HG03108 (cell line): ENCODE data around the gene CLGN.

Experiments used
- ATAC-seq: cut with Tn5 transposase; IDR thresholded peaks from one replicate; pipeline ENCODE4 v1.9.1; 2021; ENCODE audit warnings: moderate library complexity; ENCODE audit not compliant: unreplicated experiment

CLGN gene

DNA sequence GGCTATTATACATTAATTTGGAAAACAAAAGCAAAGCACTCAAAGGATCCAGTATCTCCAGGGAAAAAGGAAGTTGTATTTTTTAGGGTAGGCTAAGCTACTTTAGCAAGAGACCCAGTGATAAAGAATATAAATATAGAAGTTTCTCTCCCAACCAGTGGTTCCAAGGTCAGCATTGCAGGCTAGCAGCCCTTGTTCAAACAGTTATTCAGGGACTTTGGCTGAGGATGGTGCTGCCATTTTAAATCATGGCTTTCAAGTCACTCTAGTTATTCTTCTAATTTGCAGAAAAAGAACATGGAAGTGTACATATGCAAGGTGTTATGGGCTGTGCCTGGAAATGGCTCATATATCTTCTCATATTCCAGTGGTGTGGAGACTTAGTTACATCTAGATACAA lies 44.7 kb downstream of the CLGN start:
- no peak for ATAC-seq

DNA sequence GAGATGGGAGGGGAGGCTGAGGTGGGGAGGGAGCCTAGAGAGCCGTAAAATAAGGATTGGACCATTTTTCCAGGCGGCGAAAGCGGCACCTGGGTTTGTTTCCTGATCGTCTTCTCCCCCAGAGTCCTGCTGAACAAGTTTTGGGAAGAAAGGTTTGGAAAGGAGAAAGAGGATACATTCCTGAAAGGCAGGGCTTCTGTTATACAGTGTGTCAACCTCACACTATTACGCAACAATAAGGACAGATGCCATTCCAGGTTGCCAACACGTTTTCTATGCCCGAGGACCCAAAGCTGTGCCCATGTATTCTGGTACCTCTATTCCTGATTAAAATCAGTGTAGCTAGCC lies 53.3 kb downstream of the CLGN start:
- no peak for ATAC-seq

DNA sequence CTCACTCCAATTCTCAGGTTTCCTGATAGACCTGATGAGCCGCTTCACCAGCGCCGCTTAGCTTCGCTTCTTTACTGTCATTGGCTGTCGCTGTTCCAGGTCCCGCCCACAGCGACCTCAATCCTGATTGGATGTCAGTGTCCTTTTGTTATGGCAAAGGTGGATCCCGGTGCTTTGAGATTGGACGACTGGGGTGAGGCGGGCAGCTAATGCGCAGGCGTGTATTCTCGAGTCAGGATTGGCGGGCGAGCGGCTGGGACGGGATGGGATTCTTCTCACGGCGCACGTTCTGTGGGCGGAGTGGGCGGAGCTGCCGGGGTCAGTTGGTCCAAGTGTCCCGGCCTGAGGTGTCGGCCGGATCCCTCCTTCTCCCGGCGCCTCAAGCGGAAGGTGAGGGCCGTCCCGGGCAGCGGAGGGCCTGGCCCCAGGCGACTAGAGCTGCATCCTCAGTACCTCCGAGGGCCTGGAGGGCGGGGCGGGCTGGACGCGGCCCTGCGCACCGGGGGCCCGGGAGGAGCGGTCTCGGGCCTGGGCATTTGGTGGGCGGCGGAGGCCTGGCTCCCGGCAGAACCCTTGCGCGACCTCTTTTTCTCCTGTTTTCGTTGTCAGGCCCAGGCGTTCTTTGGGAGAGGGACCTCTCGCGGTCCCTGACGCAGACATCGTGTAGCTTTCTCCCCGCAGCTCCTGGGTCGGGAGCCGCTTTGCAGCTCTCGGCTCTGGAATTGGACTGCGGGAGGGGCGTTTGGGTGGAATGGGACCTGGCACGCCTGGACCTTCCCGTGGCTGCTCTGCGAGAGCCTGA lies 53.9 kb downstream of the CLGN start, which contains the start of gene SCOC:
TSS of gene SCOC (plus strand) at position 319 of the 802 bp plus-strand sequence. CDS start 5,525 bp downstream, outside the sequence.
- peak; percentile 98 for ATAC-seq

DNA sequence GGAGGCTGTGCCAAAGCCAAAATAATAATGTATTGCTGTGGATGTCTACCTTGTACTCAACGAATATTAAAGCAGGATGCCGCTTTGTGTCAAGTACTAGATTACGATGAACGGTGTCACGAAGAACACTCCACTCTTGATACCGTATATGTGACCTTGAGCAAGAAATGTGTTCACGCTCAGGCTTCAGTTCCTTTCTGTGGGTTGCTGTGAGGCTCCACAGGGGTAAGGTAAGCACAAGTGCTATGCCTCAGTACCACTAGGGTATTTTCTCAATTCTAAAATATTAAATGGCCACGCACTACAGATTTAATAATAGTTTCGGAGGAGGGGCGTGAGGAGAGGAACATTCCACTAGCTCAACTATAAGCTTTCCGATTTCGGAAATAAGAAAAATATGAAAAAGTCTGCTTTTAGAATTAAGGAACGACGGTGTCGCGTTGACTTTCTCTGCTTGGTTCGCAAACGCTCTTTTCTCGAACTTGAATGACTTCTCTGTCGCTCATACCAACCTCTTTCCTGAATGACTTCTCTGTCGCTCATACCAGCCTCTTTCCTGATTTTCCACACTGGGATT lies 54.6 kb downstream of the CLGN start:
- peak; percentile 42 for ATAC-seq

DNA sequence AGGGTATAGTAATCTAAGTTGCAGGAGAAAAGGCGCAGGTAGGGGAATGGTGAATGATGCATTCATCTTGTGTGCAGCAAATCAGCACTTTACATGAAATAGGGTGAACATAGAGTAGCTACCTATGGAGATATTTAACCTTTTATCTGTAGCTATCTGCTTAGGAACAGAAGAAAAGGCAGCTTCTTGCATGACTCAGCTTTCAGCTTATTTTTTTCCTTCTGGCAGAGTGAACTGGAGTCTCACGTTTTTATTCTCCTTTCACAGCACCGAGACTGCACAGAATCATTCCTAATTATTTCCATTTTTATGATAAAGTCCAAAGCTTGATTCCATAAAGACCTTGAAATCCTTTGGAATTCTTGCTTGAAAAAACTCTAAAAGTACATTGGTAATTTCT lies 58.8 kb downstream of the CLGN start:
- no peak for ATAC-seq

DNA sequence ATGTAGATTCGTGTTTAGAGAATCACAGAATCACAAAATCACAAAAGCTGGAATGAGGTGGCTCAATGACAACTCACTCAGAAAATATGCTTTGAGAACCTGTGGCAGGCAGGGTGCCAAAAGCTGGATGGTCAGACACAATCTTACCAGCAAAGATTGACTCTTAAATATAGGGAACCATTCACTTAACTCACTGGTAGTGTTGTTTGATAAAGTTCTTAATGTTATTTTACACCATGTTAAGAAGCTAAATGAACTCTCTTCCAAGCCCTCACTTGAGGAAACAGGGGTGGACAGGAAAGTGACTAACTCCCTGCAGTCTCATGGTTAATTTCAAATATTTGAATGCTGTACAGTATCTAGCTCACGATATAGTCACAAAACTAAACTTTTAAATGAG lies 59.7 kb downstream of the CLGN start:
- no peak for ATAC-seq

DNA sequence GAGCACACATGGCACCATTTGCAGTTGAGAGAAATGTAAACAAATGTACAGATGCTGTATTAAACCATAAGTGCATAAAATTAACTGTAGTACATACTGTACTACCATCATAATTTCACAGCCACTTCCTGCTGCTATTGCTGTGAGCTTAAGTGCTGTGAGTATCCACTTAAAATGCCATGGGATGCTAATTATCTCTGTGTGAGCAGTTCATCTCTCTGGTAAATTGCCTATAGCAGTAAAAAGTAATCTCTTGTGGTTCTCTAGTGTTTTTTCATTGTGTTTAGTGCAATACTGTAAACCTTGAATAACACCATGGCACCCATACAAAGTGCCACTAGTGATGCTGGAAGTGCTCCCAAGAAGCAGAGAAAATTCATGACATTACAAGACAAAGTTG lies 63.9 kb downstream of the CLGN start:
- ATAC-seq, result no peak

DNA sequence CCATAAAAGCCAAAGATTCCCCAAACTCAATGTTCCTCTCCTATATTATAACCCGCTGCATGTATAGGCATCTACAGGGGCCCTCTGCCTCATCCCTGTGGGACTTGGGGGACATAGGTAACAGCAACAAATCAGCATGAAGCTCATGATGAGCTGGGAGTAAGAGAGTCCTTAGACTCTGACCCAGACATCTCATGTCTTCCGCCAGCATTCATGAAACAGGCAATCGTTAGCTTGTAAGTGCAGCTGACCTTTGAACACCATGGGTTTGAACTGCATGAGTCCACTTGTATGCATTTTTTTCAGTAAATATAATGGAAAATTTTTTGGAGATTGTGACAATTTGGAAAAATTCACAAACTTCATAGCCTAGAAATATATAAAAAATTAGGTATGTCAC lies 64.4 kb downstream of the CLGN start:
- ATAC-seq, result no peak

DNA sequence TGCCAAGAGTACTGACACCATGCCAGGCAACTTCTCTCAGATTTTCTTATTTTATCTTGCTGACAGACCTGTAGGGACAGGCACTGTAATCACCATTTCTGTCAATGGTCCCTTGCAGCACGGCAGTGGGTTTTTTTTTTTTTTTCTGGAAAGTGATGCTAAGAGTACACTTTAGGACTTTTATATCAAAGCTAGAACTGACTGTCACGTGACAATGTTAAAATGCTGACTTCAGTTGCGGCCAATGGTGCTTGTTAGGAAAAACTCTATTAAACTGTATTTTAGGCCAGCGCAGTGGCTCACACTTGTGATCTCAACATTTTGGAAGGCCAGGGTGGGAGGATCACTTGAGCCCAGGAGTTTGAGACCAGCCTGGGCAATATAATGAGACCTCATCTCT lies 66.3 kb downstream of the CLGN start:
- ATAC-seq, result no peak

DNA sequence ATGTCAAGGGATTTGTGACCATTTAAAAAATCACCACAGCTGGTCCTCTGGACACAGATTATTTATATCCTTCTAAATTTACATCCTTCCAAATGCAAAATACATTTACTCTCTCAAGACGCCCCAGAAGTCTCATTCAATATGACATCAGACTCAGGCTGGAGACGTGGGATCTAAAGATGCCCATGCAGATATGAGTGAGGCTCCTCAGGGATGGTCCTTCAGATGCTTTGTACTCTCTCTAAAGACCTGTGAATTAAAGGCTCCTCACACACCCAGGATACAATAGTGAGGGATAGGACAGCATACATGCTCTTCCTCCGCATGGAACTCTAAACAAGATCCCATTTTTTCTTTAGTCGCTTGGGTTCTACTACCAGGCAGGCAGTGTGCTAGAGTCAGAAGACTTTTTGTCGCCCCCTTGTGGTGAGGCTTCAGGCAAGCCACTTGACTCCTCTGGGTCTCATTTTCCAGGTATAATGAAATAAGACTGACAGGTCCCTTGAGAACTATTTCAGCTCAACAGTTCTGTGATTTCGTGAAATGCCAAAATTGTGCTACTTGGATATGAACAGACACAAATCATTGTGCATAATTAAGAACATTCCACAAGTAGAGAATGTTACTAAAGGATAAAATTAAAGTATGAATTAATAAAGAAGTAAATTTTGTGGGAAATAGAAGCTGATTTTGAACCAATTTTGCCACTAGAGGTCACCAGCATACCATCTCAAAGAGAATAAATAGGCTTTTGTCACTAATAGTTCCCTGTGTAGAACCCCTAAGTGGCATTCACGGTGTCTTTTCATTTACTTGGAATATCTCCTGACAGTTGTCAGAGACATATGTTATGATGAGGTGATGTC lies 67.7 kb downstream of the CLGN start:
- peak; percentile 87 for ATAC-seq

DNA sequence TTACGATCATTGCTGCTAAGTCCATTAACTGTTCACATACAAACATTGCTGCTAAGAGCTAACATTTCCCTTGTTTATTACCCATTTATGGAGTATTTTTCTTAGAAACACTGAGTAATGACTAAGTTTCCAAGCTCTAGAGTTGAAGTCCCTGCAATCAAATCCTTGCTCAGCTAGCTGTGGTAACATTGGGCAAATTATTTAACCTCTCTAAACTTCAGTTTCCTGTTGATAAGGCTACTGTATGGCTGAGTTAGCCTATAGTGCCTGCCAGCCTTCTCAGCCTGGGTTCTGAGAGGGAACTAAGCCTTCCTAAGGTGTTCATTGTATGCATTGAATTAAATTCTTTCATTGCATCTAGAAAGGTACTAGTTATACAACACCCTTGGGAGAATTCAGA lies 69.2 kb downstream of the CLGN start:
- ATAC-seq, result no peak

DNA sequence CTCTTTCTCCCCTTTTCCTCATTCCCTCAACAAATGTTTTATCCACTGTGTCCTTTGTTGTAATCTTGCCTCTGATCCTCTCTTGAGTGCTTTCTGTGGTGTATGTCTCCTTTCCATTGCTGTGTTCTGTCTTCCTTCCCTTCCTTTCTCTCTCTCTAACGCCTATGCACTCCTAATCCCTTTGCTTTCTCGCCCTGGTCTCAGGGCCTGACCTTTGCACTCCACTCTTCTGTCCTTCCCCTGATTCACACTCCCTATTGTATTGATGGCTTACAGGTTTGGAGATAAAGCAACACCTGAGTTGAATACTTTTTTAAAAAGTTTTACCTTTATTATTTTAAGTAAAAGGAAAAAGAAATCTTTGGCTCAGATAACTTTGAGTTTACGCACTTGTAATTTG lies 69.6 kb downstream of the CLGN start:
- no peak for ATAC-seq

DNA sequence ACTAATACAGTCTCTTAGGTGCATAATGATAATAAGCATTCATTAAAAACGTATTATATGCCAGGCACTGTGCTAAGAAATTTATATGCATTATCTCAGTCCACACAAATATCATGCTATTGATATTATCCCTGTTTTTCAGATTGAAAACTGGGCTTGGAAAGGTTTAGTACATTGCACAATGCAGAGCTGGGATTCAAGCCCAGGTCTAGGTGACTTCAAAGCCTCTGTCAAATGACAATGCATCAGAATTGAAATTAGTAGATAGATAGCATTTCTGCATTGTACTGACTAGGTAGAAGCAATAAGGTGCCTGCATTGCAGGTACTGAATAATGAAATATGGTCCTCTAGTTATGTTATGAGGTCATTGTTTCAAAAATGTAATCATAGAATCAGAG lies 72.2 kb downstream of the CLGN start:
- ATAC-seq, result no peak

DNA sequence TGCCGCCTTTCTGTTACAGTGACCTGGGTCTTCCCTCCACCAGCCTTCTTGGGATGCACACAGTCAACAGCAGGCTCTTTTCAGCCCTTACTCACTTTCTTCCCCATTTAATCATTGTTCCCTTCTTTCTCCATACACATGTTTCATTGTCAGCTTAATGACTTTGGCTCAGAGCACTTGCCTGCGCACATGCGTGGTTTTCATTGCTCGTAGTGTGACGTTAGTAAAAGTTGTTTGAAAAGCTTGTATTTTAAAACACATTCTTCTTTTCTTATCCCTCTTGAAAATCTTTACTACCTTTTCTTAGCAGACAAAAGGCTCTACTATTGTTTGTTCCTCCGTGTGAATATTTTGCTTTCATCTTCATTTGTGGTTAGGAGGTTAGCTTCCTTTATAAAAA lies 73.7 kb downstream of the CLGN start:
- no peak for ATAC-seq

DNA sequence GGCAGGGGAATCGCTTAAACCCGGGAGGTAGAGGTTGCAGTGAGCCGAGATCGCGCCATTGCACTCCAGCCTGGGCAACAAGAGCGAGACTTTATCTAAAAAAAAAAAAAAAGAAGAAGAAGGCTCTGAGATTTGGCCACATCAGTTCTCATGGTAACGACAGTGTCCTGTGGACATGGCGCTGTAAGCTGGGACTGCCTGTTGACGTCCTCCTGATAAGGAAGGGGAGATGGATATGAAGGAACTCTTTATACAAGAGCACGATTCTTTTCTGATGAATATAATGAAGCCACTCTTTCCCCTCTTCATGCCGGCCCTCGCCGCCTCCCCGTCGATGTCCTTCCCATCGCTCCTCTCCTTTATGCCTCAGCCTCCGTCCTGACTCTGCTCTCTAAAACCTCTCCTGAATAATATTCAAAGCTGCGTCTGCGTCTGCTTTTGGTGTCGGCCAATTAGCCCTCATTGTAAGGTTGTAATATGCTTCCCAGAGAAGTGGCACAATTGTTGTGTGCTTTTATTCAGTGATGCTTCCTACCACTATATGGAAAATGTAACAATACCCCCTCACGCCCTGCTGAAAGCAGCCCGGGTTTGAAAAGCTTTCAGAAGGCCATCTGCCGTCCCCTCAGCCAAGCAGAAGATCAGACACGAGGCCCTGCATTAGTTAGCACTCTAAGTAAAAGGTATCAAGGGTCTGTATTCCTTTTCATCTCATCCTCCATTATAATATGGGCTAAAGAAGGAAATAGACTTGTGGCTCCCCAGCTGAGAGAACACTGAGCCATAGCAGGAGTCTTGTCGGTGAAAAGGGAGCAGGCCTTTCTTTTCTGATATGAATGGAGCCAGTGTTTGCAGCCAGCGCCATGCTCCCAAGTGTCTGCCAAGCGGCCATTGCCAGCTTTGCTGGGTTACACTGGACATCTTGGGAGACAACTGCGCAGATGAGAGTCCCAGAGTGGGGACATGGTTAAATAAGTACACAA lies 76.1 kb downstream of the CLGN start:
- no peak for ATAC-seq

DNA sequence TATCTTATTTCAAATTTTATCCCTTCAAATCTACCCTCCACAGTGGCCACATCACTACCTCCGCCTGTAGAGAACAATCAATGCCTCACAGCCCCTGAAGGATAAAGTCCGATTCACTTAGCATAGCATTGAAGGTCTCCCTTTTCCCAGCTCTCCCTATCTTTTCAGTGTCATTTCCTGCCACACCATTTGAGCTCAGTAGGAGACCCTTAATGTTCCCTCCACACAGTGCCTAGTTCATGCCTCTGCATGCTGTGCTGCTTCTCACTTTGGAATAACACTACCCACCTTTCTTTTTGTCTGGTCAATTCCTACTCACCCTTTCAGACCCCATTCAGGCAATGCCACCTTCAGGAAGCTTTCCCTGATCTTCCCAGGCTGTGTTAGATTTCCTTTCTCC lies 77.6 kb downstream of the CLGN start:
- no peak for ATAC-seq

DNA sequence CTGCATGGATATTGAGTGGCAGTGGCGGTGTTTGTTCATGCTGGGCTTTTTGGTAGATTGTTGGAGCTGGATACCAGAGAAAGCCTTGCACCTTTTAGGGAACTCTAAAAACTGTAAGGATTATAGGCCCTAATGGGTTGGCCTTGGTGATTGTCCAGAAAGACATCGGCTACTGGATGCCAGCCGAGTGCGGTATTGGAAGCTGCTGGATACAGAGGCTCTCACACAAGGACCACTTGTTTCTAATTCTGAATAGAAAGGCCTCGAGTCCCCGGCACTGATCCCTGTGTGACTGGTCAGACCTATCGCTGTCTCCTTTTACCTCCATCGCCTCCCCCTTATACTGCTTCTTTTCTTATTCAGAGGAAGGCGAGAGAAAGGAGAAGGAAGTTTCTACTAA lies 81.3 kb downstream of the CLGN start:
- no peak for ATAC-seq

DNA sequence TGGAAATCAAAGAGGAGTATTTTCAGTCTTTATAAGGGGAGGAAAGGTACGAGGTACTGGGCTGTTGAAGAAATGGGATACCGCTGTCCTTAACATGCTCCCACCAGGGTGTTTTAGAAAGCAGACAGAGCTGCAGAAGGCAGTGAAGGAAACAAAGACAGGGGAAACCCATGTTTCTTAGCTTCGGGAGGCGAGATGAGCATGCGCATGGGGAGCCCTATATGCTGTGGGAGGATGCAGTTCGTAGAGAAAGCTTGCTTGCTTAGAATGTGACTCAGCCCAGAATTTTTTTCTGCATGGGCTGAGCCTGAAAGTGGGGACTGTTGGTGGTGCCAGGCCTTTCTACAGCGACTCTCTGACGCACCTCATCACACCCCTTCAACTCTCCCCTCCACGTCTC lies 82.8 kb downstream of the CLGN start:
- no peak for ATAC-seq

DNA sequence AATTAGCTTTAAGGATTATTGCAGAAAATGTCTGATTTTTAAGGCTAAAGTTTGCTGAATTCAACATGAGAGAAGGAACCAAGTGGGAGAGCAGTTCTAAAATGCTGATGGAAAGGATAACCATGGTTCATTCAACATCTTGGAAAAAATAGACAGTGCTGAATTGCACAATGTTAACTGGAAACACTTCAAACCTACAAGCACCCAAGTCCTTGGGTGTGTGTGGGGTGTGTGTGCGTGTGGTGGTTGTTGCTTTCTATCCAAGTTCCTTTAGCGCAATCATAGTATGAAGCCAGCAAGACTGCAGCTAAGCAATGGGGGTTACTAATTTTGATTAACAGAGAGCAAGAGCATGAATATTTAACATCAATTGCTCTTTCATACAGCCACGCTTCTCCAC lies 83.3 kb downstream of the CLGN start:
- ATAC-seq, result no peak

DNA sequence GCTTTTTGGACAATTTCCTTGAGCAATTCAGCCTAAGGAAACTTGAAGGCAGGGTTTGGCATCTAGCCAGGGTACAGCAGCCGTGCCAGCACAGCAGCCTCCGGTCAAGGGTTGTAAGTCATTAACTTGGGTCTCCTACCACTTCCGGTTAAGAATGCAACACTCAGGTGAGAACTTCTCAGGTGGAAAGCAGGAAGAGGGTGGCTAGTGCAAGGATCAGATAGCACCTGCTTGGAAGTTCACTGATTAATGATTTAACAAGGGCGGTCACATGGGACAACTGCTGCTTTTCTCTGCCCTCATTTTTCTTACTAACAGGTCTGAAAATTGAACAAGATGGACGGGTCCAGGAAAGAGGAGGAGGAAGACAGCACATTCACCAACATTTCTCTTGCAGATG lies 84.1 kb downstream of the CLGN start:
- ATAC-seq, result peak; percentile 99

DNA sequence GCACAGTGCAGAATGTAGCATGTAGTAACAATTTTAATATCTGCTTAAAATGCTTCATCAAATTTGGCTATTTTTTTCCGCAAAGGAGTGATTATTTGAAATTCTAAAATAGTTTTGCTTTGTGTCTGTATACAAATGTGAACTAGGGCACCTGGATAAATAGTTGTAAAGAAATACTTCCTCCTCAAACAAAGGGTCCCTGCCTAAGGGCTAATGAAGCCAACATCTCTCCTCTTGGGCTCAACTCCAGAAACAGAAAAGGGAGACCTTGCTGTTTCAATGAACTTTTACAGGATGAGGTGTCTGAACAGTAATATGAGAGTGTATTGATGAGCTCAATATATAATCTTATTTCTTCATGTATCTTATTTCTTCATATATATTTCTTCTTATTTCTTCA lies 84.8 kb downstream of the CLGN start:
- no peak for ATAC-seq
